A549 (cell line): ENCODE results near the gene ZC3H18.

ENCODE experiments used
- BHLHE40 ChIP-seq: IDR thresholded peaks from 2 replicates; pipeline ENCODE4 v1.6.1; 2012; ENCODE audit warnings: low read depth, low read length, inconsistent platforms
- EP300 ChIP-seq, 2 experiments: fragments of >200 bp; sonication (Bioruptor Twin); formaldehyde crosslinking; IDR thresholded peaks; 2 replicates in 1 of 2; 3 replicates in 1 of 2; pipeline ENCODE4 v1.6.1; 2016 to 2017
- GATA3 ChIP-seq: IDR thresholded peaks from 2 replicates; pipeline ENCODE4 v1.6.1; 2012; ENCODE audit warnings: borderline replicate concordance
- KDM5A ChIP-seq: fragments of 200-600 bp; sonication (generic); IDR thresholded peaks from 2 replicates; pipeline ENCODE4 v1.6.1; 2016; ENCODE audit warnings: antibody characterized with exemption, mild to moderate bottlenecking
- POLR2A ChIP-seq: IDR thresholded peaks from 2 replicates; pipeline ENCODE4 v1.6.1; 2012; ENCODE audit warnings: mild to moderate bottlenecking, low read length
- RCOR1 ChIP-seq: fragments of 150-350 bp; IDR thresholded peaks from 2 replicates; pipeline ENCODE4 v1.6.1; 2014; ENCODE audit warnings: antibody characterized with exemption, low read length, low read depth
- SREBF2 ChIP-seq: fragments of 450-650 bp; IDR thresholded peaks from 2 replicates; pipeline ENCODE4 v1.6.1; 2014; ENCODE audit warnings: mild to moderate bottlenecking, moderate library complexity
- TF ChIP-seq, protein P1 (sequence below): fragments of >200 bp; sonication (Bioruptor Twin); formaldehyde crosslinking; IDR thresholded peaks from 3 replicates; pipeline ENCODE4 v1.5.1; 2016
- TF ChIP-seq, protein P2 (sequence below): fragments of 250-450 bp; sonication (Bioruptor Pico); IDR thresholded peaks from 2 replicates; pipeline ENCODE4 v1.5.0; 2020; ENCODE audit warnings: low read depth, mild to moderate bottlenecking, moderate library complexity
- TF ChIP-seq, protein P3 (sequence below): fragments of 450-650 bp; IDR thresholded peaks from 2 replicates; pipeline ENCODE4 v1.6.1; 2014; ENCODE audit warnings: antibody characterized with exemption
- TF ChIP-seq, protein P4 (sequence below): fragments of 150-350 bp; IDR thresholded peaks from 2 replicates; pipeline ENCODE4 v1.6.1; 2014; ENCODE audit warnings: low read depth, mild to moderate bottlenecking, low read length

DNA sequence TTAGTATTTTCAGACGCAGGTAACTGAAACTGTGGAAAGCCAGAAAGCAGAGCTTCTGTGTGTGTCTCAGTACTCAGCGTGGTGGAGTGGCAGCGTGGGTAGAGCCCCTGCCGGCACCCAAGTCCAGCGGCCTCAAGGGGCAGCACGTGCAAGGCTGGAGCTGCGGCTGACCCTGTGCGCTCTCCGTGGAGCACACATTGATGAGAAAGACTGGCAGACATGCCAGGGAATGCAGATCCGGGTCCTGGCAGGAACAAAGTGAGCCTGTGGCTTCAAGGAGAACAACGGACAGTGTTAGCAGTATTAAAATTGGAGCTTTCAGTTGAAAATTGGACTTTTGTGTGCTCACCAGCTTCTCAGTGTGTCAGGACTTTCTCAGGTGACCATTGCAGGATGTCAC, 23.3 kb downstream of the ZC3H18 start:
- TF ChIP-seq, protein P1, sequence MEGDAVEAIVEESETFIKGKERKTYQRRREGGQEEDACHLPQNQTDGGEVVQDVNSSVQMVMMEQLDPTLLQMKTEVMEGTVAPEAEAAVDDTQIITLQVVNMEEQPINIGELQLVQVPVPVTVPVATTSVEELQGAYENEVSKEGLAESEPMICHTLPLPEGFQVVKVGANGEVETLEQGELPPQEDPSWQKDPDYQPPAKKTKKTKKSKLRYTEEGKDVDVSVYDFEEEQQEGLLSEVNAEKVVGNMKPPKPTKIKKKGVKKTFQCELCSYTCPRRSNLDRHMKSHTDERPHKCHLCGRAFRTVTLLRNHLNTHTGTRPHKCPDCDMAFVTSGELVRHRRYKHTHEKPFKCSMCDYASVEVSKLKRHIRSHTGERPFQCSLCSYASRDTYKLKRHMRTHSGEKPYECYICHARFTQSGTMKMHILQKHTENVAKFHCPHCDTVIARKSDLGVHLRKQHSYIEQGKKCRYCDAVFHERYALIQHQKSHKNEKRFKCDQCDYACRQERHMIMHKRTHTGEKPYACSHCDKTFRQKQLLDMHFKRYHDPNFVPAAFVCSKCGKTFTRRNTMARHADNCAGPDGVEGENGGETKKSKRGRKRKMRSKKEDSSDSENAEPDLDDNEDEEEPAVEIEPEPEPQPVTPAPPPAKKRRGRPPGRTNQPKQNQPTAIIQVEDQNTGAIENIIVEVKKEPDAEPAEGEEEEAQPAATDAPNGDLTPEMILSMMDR = no peak
- TF ChIP-seq KDM5A (no peak), EP300 (IDR thresholded peaks at IDR 0.05) (no peak), RCOR1 (no peak), GATA3 (no peak), POLR2A (no peak), BHLHE40 (no peak), SREBF2 (no peak)
- TF ChIP-seq, protein P2, sequence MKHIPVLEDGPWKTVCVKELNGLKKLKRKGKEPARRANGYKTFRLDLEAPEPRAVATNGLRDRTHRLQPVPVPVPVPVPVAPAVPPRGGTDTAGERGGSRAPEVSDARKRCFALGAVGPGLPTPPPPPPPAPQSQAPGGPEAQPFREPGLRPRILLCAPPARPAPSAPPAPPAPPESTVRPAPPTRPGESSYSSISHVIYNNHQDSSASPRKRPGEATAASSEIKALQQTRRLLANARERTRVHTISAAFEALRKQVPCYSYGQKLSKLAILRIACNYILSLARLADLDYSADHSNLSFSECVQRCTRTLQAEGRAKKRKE (CRISPR knock-in tag) = no peak
- TF ChIP-seq, protein P3, sequence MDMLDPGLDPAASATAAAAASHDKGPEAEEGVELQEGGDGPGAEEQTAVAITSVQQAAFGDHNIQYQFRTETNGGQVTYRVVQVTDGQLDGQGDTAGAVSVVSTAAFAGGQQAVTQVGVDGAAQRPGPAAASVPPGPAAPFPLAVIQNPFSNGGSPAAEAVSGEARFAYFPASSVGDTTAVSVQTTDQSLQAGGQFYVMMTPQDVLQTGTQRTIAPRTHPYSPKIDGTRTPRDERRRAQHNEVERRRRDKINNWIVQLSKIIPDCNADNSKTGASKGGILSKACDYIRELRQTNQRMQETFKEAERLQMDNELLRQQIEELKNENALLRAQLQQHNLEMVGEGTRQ = no peak
- TF ChIP-seq, protein P4, sequence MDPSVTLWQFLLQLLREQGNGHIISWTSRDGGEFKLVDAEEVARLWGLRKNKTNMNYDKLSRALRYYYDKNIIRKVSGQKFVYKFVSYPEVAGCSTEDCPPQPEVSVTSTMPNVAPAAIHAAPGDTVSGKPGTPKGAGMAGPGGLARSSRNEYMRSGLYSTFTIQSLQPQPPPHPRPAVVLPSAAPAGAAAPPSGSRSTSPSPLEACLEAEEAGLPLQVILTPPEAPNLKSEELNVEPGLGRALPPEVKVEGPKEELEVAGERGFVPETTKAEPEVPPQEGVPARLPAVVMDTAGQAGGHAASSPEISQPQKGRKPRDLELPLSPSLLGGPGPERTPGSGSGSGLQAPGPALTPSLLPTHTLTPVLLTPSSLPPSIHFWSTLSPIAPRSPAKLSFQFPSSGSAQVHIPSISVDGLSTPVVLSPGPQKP = no peak
